ENCODE measurements around the gene METTL14.

Gene METTL14

GRCh38 chr4:118746251-118746919 lies 61.2 kb downstream of the METTL14 start:
- Histone ChIP-seq H3K4me3 (IDR thresholded peaks at IDR 0.05; ENCODE audit: insufficient read depth, low read depth, low read length) (no peak overlapping the region), H4K20me1 (ENCODE audit: insufficient read depth) (no peaks in the 10 kb centered on the region), H2AFZ (ENCODE audit: low read depth) (no peak overlapping the region), H3K4me2 (no peak overlapping the region), H3K4me1 (ENCODE audit: low read depth, poor library complexity, severe bottlenecking) (no peaks in the 10 kb centered on the region), H3K27ac (no peak overlapping the region), H3K9ac (no peak overlapping the region), H3K36me3 (ENCODE audit: insufficient read depth) (no peaks in the 10 kb centered on the region), H3K79me2 (ENCODE audit: insufficient read depth, low read depth) (no peaks in the 10 kb centered on the region), H3K27me3 (ENCODE audit: insufficient read depth, low read depth) (no peaks in the 10 kb centered on the region)
- TF ChIP-seq, protein P1, sequence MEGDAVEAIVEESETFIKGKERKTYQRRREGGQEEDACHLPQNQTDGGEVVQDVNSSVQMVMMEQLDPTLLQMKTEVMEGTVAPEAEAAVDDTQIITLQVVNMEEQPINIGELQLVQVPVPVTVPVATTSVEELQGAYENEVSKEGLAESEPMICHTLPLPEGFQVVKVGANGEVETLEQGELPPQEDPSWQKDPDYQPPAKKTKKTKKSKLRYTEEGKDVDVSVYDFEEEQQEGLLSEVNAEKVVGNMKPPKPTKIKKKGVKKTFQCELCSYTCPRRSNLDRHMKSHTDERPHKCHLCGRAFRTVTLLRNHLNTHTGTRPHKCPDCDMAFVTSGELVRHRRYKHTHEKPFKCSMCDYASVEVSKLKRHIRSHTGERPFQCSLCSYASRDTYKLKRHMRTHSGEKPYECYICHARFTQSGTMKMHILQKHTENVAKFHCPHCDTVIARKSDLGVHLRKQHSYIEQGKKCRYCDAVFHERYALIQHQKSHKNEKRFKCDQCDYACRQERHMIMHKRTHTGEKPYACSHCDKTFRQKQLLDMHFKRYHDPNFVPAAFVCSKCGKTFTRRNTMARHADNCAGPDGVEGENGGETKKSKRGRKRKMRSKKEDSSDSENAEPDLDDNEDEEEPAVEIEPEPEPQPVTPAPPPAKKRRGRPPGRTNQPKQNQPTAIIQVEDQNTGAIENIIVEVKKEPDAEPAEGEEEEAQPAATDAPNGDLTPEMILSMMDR (conservative IDR thresholded peaks at IDR 0.05; ENCODE audit: low read depth, low read length): no peak

- no peaks in the 10 kb centered on the region for H3K79me2 ChIP-seq (ENCODE audit: insufficient read depth, low read depth)
- H3K27me3 ChIP-seq (ENCODE audit: insufficient read depth, low read depth): no peaks in the 10 kb centered on the region
- no peak overlapping the region for H3K27ac ChIP-seq
- H3K4me2 ChIP-seq: no peak overlapping the region
- H3K9ac ChIP-seq: no peak overlapping the region
- no peak overlapping the region for H3K4me3 ChIP-seq (IDR thresholded peaks at IDR 0.05; ENCODE audit: insufficient read depth, low read depth, low read length)
- no peaks in the 10 kb centered on the region for H3K4me1 ChIP-seq (ENCODE audit: low read depth, poor library complexity, severe bottlenecking)
- no peaks in the 10 kb centered on the region for H3K36me3 ChIP-seq (ENCODE audit: insufficient read depth)
- TF ChIP-seq, protein P1 (conservative IDR thresholded peaks at IDR 0.05; ENCODE audit: low read depth, low read length): no peak
- no peak overlapping the region for H2AFZ ChIP-seq (ENCODE audit: low read depth)
- H4K20me1 ChIP-seq (ENCODE audit: insufficient read depth): no peaks in the 10 kb centered on the region
These were observed 64.3 kb downstream of the METTL14 start for GRCh38 chr4:118749347-118749988.

- Histone ChIP-seq H3K36me3 (ENCODE audit: insufficient read depth) (no peaks in the 10 kb centered on the region), H3K4me2 (no peak overlapping the region), H3K27ac (no peak overlapping the region)
These were observed 66.6 kb downstream of the METTL14 start for GRCh38 chr4:118751629-118752323.

DNA sequence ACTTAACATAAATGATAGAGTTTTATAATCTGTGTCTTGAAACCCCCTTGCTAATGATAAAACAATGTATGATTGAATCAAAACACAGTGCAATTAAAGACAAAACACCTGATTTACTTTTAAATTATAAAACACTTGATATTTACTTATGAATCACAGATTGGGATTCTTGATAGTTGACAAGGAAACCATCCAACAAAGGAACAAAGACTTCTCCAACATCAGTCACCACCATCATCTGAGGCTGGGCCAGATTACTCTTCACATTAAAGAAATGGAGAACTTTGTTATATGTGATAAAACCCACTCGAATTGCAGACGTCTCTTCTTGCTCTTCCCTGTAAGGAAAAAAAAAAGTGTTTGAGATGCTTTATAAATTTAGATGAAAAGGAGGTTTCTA lies 67.4 kb downstream of the METTL14 start:
- Histone ChIP-seq H3K27me3 (ENCODE audit: insufficient read depth, low read depth) (no peaks in the 10 kb centered on the region), H4K20me1 (ENCODE audit: insufficient read depth) (no peaks in the 10 kb centered on the region), H3K27ac (no peak overlapping the region), H3K4me3 (IDR thresholded peaks at IDR 0.05; ENCODE audit: insufficient read depth, low read depth, low read length) (no peak overlapping the region), H3K79me2 (ENCODE audit: insufficient read depth, low read depth) (no peaks in the 10 kb centered on the region), H3K4me1 (ENCODE audit: low read depth, poor library complexity, severe bottlenecking) (no peaks in the 10 kb centered on the region), H3K4me2 (no peak overlapping the region), H3K36me3 (ENCODE audit: insufficient read depth) (no peaks in the 10 kb centered on the region), H3K9ac (no peak overlapping the region), H2AFZ (ENCODE audit: low read depth) (no peak overlapping the region)
- TF ChIP-seq, protein P1 (conservative IDR thresholded peaks at IDR 0.05; ENCODE audit: low read depth, low read length): no peak

More at GRCh38 chr4:118751629-118752323, 66.6 kb downstream of the METTL14 start:
- no peak overlapping the region for H3K9ac ChIP-seq
- TF ChIP-seq, protein P1 (conservative IDR thresholded peaks at IDR 0.05; ENCODE audit: low read depth, low read length): no peak
- no peaks in the 10 kb centered on the region for H3K79me2 ChIP-seq (ENCODE audit: insufficient read depth, low read depth)
- no peak overlapping the region for H3K4me3 ChIP-seq (IDR thresholded peaks at IDR 0.05; ENCODE audit: insufficient read depth, low read depth, low read length)
- no peaks in the 10 kb centered on the region for H3K27me3 ChIP-seq (ENCODE audit: insufficient read depth, low read depth)
- H3K4me1 ChIP-seq (ENCODE audit: low read depth, poor library complexity, severe bottlenecking): no peaks in the 10 kb centered on the region
- H4K20me1 ChIP-seq (ENCODE audit: insufficient read depth): no peaks in the 10 kb centered on the region
- no peak overlapping the region for H2AFZ ChIP-seq (ENCODE audit: low read depth)
